ENCODE measurements around the gene MIB1.
"Not testable (repeated sequence)": the region's sequence is repeated elsewhere in the genome, so short reads cannot be mapped to it uniquely, and the experiment has no call there.

MIB1 gene

GRCh38 chr18:21740538-21741311 is at the start of gene MIB1:
Gene MIB1 (plus strand): TSS chr18:21740792. CDS start chr18:21741584, 792 bp downstream.
- DNase-seq (ENCODE audit: low read depth), result peak; percentile 98

- no peak for DNase-seq (ENCODE audit: low read depth)
These were observed 47.3 kb upstream of the MIB1 start for GRCh38 chr18:21693322-21693721.

GRCh38 chr18:21700528-21701075 is 40.0 kb upstream of the MIB1 start:
- no peak for DNase-seq (ENCODE audit: low read depth)

GRCh38 chr18:21701621-21702020 is 39.0 kb upstream of the MIB1 start:
- no peak for DNase-seq (ENCODE audit: low read depth)

GRCh38 chr18:21702602-21703001 is 38.0 kb upstream of the MIB1 start:
- no peak for DNase-seq (ENCODE audit: low read depth)

- no peak for DNase-seq (ENCODE audit: low read depth)
These were observed 37.3 kb upstream of the MIB1 start for GRCh38 chr18:21703241-21703820.

GRCh38 chr18:21704603-21705364 is 35.8 kb upstream of the MIB1 start, which contains the start of gene ABHD3:
Gene ABHD3 (minus strand): TSS chr18:21704774. CDS start chr18:21704665, 109 bp downstream.
- peak; percentile 85 for DNase-seq (ENCODE audit: low read depth)

- no peak for DNase-seq (ENCODE audit: low read depth)
These were observed 34.2 kb upstream of the MIB1 start for GRCh38 chr18:21706386-21706865.

- not testable (repeated sequence) for DNase-seq (ENCODE audit: low read depth)
These were observed 33.5 kb upstream of the MIB1 start for GRCh38 chr18:21707130-21707529.

GRCh38 chr18:21714474-21714873 is 26.1 kb upstream of the MIB1 start:
- no peak for DNase-seq (ENCODE audit: low read depth)

- no peak for DNase-seq (ENCODE audit: low read depth)
These were observed 17.9 kb upstream of the MIB1 start for GRCh38 chr18:21722687-21723086.

GRCh38 chr18:21725201-21725600 is 15.4 kb upstream of the MIB1 start:
- no peak for DNase-seq (ENCODE audit: low read depth)

- DNase-seq (ENCODE audit: low read depth), result no peak
These were observed 12.9 kb upstream of the MIB1 start for GRCh38 chr18:21727702-21728101.

- DNase-seq (ENCODE audit: low read depth), result no peak
These were observed 7.6 kb upstream of the MIB1 start for GRCh38 chr18:21733011-21733410.

- no peak for DNase-seq (ENCODE audit: low read depth)
These were observed 5.1 kb upstream of the MIB1 start for GRCh38 chr18:21735452-21736015.

GRCh38 chr18:21736926-21737325 is 3.7 kb upstream of the MIB1 start:
- DNase-seq (ENCODE audit: low read depth), result not testable (repeated sequence)

- DNase-seq (ENCODE audit: low read depth), result no peak
These were observed 721 bp upstream of the MIB1 start for GRCh38 chr18:21739604-21740537.

- peak; percentile 9 for DNase-seq (ENCODE audit: low read depth)
These were observed 645 bp downstream of the MIB1 start for GRCh38 chr18:21741312-21741561.

- no peak for DNase-seq (ENCODE audit: low read depth)
These were observed 1.1 kb downstream of the MIB1 start for GRCh38 chr18:21741562-21742314.

GRCh38 chr18:21742315-21742687 is 1.7 kb downstream of the MIB1 start:
- no peak for DNase-seq (ENCODE audit: low read depth)
